HEK293T (cell line): Measurements from ENCODE around the gene PHOSPHO1.

ENCODE experiments used
- ARNT ChIP-seq: fragments of 450-650 bp; IDR thresholded peaks from 2 replicates; pipeline ENCODE4 v1.6.1; 2017; ENCODE audit warnings: mild to moderate bottlenecking
- BHLHE40 ChIP-seq: fragments of 450-650 bp; IDR thresholded peaks from 2 replicates; pipeline ENCODE4 v1.6.1; 2016; ENCODE audit warnings: mild to moderate bottlenecking, moderate library complexity, borderline replicate concordance
- CTBP1 ChIP-seq: fragments of 450-650 bp; IDR thresholded peaks from 2 replicates; pipeline ENCODE4 v1.6.1; 2016; ENCODE audit warnings: borderline replicate concordance
- FOXA1 ChIP-seq: fragments of 450-650 bp; IDR thresholded peaks from 2 replicates; pipeline ENCODE4 v1.6.1; 2016; ENCODE audit warnings: mild to moderate bottlenecking
- FOXK2 ChIP-seq: fragments of 450-650 bp; IDR thresholded peaks from 2 replicates; pipeline ENCODE4 v1.6.1; 2016; ENCODE audit warnings: mild to moderate bottlenecking
- FOXM1 ChIP-seq: fragments of 450-650 bp; IDR thresholded peaks from 2 replicates; pipeline ENCODE4 v1.6.1; 2017; ENCODE audit warnings: mild to moderate bottlenecking, borderline replicate concordance
- L3MBTL2 ChIP-seq: fragments of 450-650 bp; conservative IDR thresholded peaks from 2 replicates; pipeline ENCODE4 v1.6.1; 2016; ENCODE audit warnings: mild to moderate bottlenecking
- LEF1 ChIP-seq: fragments of 450-650 bp; IDR thresholded peaks from 2 replicates; pipeline ENCODE4 v1.6.1; 2017; ENCODE audit warnings: mild to moderate bottlenecking, borderline replicate concordance
- NFRKB ChIP-seq: fragments of 450-650 bp; IDR thresholded peaks from 2 replicates; pipeline ENCODE4 v1.6.1; 2016; ENCODE audit warnings: mild to moderate bottlenecking, moderate library complexity
- PKNOX1 ChIP-seq: fragments of 450-650 bp; IDR thresholded peaks from 2 replicates; pipeline ENCODE4 v1.6.1; 2016
- SP1 ChIP-seq: fragments of 450-650 bp; IDR thresholded peaks from 2 replicates; pipeline ENCODE4 v1.6.1; 2017
- SUZ12 ChIP-seq: fragments of 450-650 bp; IDR thresholded peaks from 2 replicates; pipeline ENCODE4 v1.6.1; 2016; ENCODE audit warnings: mild to moderate bottlenecking
- TARDBP ChIP-seq: fragments of 450-650 bp; IDR thresholded peaks from 2 replicates; pipeline ENCODE4 v1.6.1; 2016
- ZNF384 ChIP-seq: fragments of 450-650 bp; IDR thresholded peaks from 2 replicates; pipeline ENCODE4 v1.6.1; 2016

GRCh38 chr17:49204516-49204915 lies 26.1 kb downstream of the PHOSPHO1 start:
- TF ChIP-seq TARDBP (no peak), CTBP1 (no peak), FOXK2 (no peak), FOXM1 (no peak), BHLHE40 (no peak), ARNT (no peak), SUZ12 (no peak), PKNOX1 (no peak), ZNF384 (no peak), LEF1 (no peak), FOXA1 (no peak), L3MBTL2 (no peak), SP1 (no peak), NFRKB (no peak)
